HepG2 (cell line): ENCODE measurements around the gene CCN6. TPM values are rescaled to one million over a fixed set of nuclear protein-coding genes. Genes with fewer than 3 reads are reported as not detected.

Source experiments
- ADNP ChIP-seq: sonication (generic); formaldehyde crosslinking; IDR thresholded peaks from 2 replicates; pipeline ENCODE4 v1.4.0; 2020; ENCODE audit warnings: missing genetic modification reagents
- ARID4A ChIP-seq: sonication (generic); formaldehyde crosslinking; IDR thresholded peaks from 2 replicates; pipeline ENCODE4 v1.5.0; 2020; ENCODE audit warnings: mild to moderate bottlenecking, missing genetic modification reagents, borderline replicate concordance
- ATF3 ChIP-seq: sonication (generic); formaldehyde crosslinking; IDR thresholded peaks from 2 replicates; pipeline ENCODE4 v1.4.0; 2020; ENCODE audit warnings: missing genetic modification reagents
- BCL3 ChIP-seq: sonication (generic); formaldehyde crosslinking; IDR thresholded peaks from 2 replicates; pipeline ENCODE4 v1.5.1; 2020; ENCODE audit warnings: mild to moderate bottlenecking, missing genetic modification reagents, moderate library complexity
- BORCS8-MEF2B ChIP-seq: sonication (generic); formaldehyde crosslinking; IDR thresholded peaks from 2 replicates; pipeline ENCODE4 v1.8.0; 2022; ENCODE audit warnings: mild to moderate bottlenecking, missing genetic modification reagents
- HDAC2 ChIP-seq: sonication (generic); formaldehyde crosslinking; IDR thresholded peaks from 2 replicates; pipeline ENCODE4 v1.4.0; 2020; ENCODE audit warnings: missing genetic modification reagents
- IRX3 ChIP-seq: sonication (generic); formaldehyde crosslinking; IDR thresholded peaks from 2 replicates; pipeline ENCODE4 v1.8.1; 2023; ENCODE audit warnings: mild to moderate bottlenecking, low read depth, missing genetic modification reagents, borderline replicate concordance
- MAX ChIP-seq: IDR thresholded peaks from 2 replicates; pipeline ENCODE4 v1.6.1; 2012; ENCODE audit warnings: inconsistent platforms
- NFATC3 ChIP-seq: sonication (generic); formaldehyde crosslinking; IDR thresholded peaks from 2 replicates; pipeline ENCODE4 v1.5.1; 2020; ENCODE audit warnings: mild to moderate bottlenecking, missing genetic modification reagents
- NR1H2 ChIP-seq: sonication (generic); formaldehyde crosslinking; IDR thresholded peaks from 2 replicates; pipeline ENCODE4 v1.8.1; 2022; ENCODE audit warnings: low read depth, missing genetic modification reagents, borderline replicate concordance
- NR2C2 ChIP-seq: sonication (generic); formaldehyde crosslinking; IDR thresholded peaks from 2 replicates; pipeline ENCODE4 v1.4.0; 2020; ENCODE audit warnings: missing genetic modification reagents, mild to moderate bottlenecking, moderate library complexity, borderline replicate concordance
- PATZ1 ChIP-seq: sonication (generic); formaldehyde crosslinking; IDR thresholded peaks from 2 replicates; pipeline ENCODE4 v1.4.0; 2020; ENCODE audit warnings: missing genetic modification reagents
- SAP130 ChIP-seq: IDR thresholded peaks from 2 replicates; pipeline ENCODE4 v1.6.1; 2016; ENCODE audit warnings: low read depth
- ZBTB7A ChIP-seq: sonication (generic); formaldehyde crosslinking; IDR thresholded peaks from 2 replicates; pipeline ENCODE4 v1.8.0; 2022; ENCODE audit warnings: mild to moderate bottlenecking, missing genetic modification reagents
- ZNF574 ChIP-seq: sonication (generic); formaldehyde crosslinking; IDR thresholded peaks from 2 replicates; pipeline ENCODE4 v1.4.0; 2020; ENCODE audit warnings: missing genetic modification reagents
- ZNF605 ChIP-seq: sonication (generic); formaldehyde crosslinking; IDR thresholded peaks from 2 replicates; pipeline ENCODE4 v1.8.0; 2022; ENCODE audit warnings: mild to moderate bottlenecking, missing genetic modification reagents
- ZSCAN29 ChIP-seq: sonication (generic); formaldehyde crosslinking; conservative IDR thresholded peaks from 2 replicates; pipeline ENCODE4 v1.4.0; 2020; ENCODE audit warnings: mild to moderate bottlenecking, missing genetic modification reagents
- polyA plus RNA-seq, 8 experiments: library from polyadenylated mRNA; depleted of rRNA in 3 of 8; stranded (reverse) in 7 of 8; unstranded in 1 of 8; fragments of >200 nt; fragmentation: Illumina TruSeq in 4 of 8; extraction: Trizol in 4 of 8; gene quantifications; 2 replicates each; pipeline versions ENCODE4 v1.2.1 to v1.2.3, GENCODE V29; 2011 to 2016; ENCODE audit warnings: low read depth in 4 of 8, missing spikeins in 1 of 8, mixed read lengths in 1 of 8; ENCODE audit not compliant: insufficient read depth in 1 of 8
- total RNA-seq, 5 experiments: library from RNA; depleted of rRNA; stranded (reverse); fragments of >200 nt; fragmentation: Illumina TruSeq; extraction: Trizol; gene quantifications; 2 replicates each; pipeline ENCODE4 v1.2.3, GENCODE V29; 2016; ENCODE audit warnings: low read depth in 1 of 5

Gene CCN6
- total and polyA plus RNA-seq, 2 of the 13 experiments (the other 11 are each of a cell fraction or from before 2014, with no cell fraction given) = not detected

- TF ChIP-seq ARID4A (CRISPR knock-in tag) (peak; percentile 54; the same call in 1 of the 2 replicates), PATZ1 (CRISPR knock-in tag) (peak; percentile 40; the same call in 1 of the 2 replicates), ZNF605 (CRISPR knock-in tag) (peak; percentile 45; the same call in 1 of the 2 replicates), BCL3 (CRISPR knock-in tag) (peak; percentile 57; the same call in 1 of the 2 replicates), NFATC3 (CRISPR knock-in tag) (no peak), NR2C2 (CRISPR knock-in tag) (peak; percentile 44; the same call in 1 of the 2 replicates), NR1H2 (CRISPR knock-in tag) (no peak), ADNP (CRISPR knock-in tag) (no peak), ZNF574 (peak; percentile 52; the same call in 1 of the 2 replicates), ZSCAN29 (CRISPR knock-in tag) (peak; percentile 99), ZBTB7A (CRISPR knock-in tag) (no peak), SAP130 (CRISPR knock-in tag) (peak; percentile 78), MAX (peak; percentile 87; the same call in 1 of the 2 replicates), HDAC2 (CRISPR knock-in tag) (peak; percentile 87; the same call in 1 of the 2 replicates), BORCS8-MEF2B (CRISPR knock-in tag) (peak; percentile 76), ATF3 (CRISPR knock-in tag) (no peak), IRX3 (CRISPR knock-in tag) (peak; percentile 75; the same call in 1 of the 2 replicates)
These were observed 35.1 kb upstream of the CCN6 start (continued) for GRCh38 chr6:112018619-112019416.
